KMS-11 (cell line): ENCODE data around the gene C19orf12.

Source experiments
- H2AFZ ChIP-seq: fragments of 200-600 bp; sonication (generic); 2 replicates; pipeline ENCODE4 v1.6.1; 2016; ENCODE audit warnings: antibody characterized with exemption, mixed run types, low read depth
- H3K27ac ChIP-seq: fragments of 200-600 bp; sonication (generic); 2 replicates; pipeline ENCODE4 v1.6.1; 2016; ENCODE audit warnings: mild to moderate bottlenecking, mixed run types
- H3K27me3 ChIP-seq: fragments of 200-600 bp; sonication (generic); 2 replicates; pipeline ENCODE4 v1.6.1; 2017; ENCODE audit warnings: mild to moderate bottlenecking, low read depth, mixed run types, moderate library complexity; ENCODE audit not compliant: insufficient read depth
- H3K36me3 ChIP-seq: fragments of 200-600 bp; sonication (generic); 2 replicates; pipeline ENCODE4 v1.6.1; 2017; ENCODE audit warnings: mild to moderate bottlenecking, mixed run types; ENCODE audit not compliant: insufficient read depth
- H3K4me1 ChIP-seq: fragments of 200-600 bp; sonication (generic); 2 replicates; pipeline ENCODE4 v1.6.1; 2016; ENCODE audit warnings: mild to moderate bottlenecking, low read depth, mixed run types; ENCODE audit not compliant: poor library complexity, severe bottlenecking
- H3K4me2 ChIP-seq: fragments of 200-600 bp; sonication (generic); 2 replicates; pipeline ENCODE4 v1.7.0; 2016; ENCODE audit warnings: mild to moderate bottlenecking, mixed run types
- H3K4me3 ChIP-seq: fragments of 200-600 bp; sonication (generic); IDR thresholded peaks from 2 replicates; pipeline ENCODE4 v1.6.1; 2017; ENCODE audit warnings: low read depth, low read length, mixed read lengths; ENCODE audit not compliant: insufficient read depth
- H3K79me2 ChIP-seq: fragments of 200-600 bp; sonication (generic); 2 replicates; pipeline ENCODE4 v1.6.1; 2016; ENCODE audit warnings: low read depth, mixed run types; ENCODE audit not compliant: insufficient read depth
- H3K9ac ChIP-seq: fragments of 200-600 bp; sonication (generic); 2 replicates; pipeline ENCODE4 v1.6.1; 2016; ENCODE audit warnings: mild to moderate bottlenecking, mixed run types
- H4K20me1 ChIP-seq: fragments of 200-600 bp; sonication (generic); 2 replicates; pipeline ENCODE4 v1.6.1; 2016; ENCODE audit warnings: mild to moderate bottlenecking, mixed run types; ENCODE audit not compliant: insufficient read depth
- TF ChIP-seq, protein P1 (sequence below): fragments of 200-600 bp; sonication (generic); conservative IDR thresholded peaks from 2 replicates; pipeline ENCODE4 v1.6.1; 2017; ENCODE audit warnings: low read depth, mild to moderate bottlenecking, antibody characterized with exemption, low read length, moderate library complexity, mixed read lengths

The C19orf12 gene

DNA sequence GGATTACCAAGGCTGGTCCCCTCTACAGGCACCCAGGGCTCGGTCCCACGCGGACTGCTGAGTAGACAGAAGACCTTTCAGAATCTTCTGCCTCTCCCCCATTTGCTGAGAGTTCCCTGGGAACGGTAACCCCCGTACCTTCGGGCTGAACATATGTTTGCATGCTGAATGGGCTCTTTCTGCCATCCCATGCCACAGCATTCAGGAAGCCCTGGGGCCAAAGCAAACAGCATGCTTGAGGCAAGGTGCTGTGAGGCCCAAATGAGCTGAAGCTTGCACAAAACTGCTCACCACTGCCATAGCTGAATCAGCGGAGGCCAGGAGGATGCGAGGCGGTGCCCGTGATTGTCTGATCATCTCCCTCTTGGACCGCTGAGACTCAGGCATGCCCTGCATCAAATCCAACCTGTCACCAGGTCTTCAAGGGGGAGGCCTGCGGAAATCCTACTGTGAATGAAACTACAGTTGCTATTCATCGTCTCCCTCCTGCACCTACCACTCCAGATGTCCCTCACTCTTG is 16.3 kb upstream of the C19orf12 start:
- Histone ChIP-seq H4K20me1 (no peaks in the 10 kb centered on the region), H3K36me3 (no peaks in the 10 kb centered on the region), H3K4me1 (no peaks in the 10 kb centered on the region), H3K27me3 (peaks cover 3% of the 10 kb centered on the region; the same call in 1 of the 2 replicates), H3K9ac (no peak overlapping the region), H3K27ac (no peak overlapping the region), H3K79me2 (no peaks in the 10 kb centered on the region), H3K4me2 (no peak overlapping the region), H3K4me3 (no peak overlapping the region), H2AFZ (no peak overlapping the region)
- TF ChIP-seq, protein P1, sequence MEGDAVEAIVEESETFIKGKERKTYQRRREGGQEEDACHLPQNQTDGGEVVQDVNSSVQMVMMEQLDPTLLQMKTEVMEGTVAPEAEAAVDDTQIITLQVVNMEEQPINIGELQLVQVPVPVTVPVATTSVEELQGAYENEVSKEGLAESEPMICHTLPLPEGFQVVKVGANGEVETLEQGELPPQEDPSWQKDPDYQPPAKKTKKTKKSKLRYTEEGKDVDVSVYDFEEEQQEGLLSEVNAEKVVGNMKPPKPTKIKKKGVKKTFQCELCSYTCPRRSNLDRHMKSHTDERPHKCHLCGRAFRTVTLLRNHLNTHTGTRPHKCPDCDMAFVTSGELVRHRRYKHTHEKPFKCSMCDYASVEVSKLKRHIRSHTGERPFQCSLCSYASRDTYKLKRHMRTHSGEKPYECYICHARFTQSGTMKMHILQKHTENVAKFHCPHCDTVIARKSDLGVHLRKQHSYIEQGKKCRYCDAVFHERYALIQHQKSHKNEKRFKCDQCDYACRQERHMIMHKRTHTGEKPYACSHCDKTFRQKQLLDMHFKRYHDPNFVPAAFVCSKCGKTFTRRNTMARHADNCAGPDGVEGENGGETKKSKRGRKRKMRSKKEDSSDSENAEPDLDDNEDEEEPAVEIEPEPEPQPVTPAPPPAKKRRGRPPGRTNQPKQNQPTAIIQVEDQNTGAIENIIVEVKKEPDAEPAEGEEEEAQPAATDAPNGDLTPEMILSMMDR, result no peak

DNA sequence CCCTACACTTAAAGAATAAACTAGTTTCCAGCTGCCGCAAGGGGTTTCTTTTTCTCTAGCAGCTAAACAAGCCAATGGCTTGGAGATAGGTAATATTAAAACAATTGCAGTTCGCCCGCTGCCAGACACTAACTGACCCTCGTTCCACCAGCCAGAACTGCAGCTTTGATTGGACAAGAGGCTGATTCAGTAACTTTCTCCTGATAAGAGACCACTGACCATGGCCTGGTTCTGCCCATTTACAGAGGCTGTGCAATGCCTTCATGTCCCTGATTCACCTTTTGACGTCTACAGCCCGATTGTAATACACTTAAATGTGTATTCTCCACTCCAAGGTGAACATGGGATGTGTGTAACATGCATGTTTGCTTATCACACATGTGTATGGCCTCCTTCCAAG is 12.8 kb upstream of the C19orf12 start:
- Histone ChIP-seq H3K9ac (no peak overlapping the region), H3K79me2 (no peaks in the 10 kb centered on the region), H2AFZ (no peak overlapping the region), H3K4me2 (no peak overlapping the region), H3K4me3 (no peak overlapping the region), H4K20me1 (no peaks in the 10 kb centered on the region), H3K27ac (no peak overlapping the region), H3K4me1 (no peaks in the 10 kb centered on the region), H3K27me3 (peaks cover 3% of the 10 kb centered on the region; the same call in 1 of the 2 replicates), H3K36me3 (no peaks in the 10 kb centered on the region)
- TF ChIP-seq, protein P1, result no peak

DNA sequence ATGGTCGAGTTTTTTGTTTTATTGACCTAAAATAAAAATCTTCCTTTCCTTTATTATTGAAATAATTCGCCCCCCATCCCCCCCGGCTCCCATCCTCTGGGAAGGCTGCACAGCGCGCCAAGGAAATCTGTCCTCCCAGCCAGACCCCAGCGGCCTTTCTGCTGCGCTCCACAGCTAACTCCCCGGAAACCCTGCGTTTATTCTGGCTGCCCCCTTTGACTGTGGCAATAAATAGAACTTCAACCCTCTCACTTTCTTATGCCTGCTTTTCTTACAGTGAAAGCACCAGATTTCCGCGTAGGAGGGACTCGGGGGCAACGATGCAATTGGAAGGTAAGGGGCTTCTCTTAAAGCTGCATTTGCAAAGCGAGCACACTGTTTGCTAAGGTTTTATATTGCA is 9.7 kb upstream of the C19orf12 start:
- no peak overlapping the region for H3K27ac ChIP-seq
- no peak overlapping the region for H3K4me3 ChIP-seq
- TF ChIP-seq, protein P1, result no peak
- H3K4me1 ChIP-seq, result no peaks in the 10 kb centered on the region
- H3K79me2 ChIP-seq, result no peaks in the 10 kb centered on the region
- H3K4me2 ChIP-seq, result no peak overlapping the region
- H3K9ac ChIP-seq, result no peak overlapping the region
- H3K36me3 ChIP-seq, result no peaks in the 10 kb centered on the region
- H3K27me3 ChIP-seq, result peaks cover 3% of the 10 kb centered on the region; the same call in 1 of the 2 replicates
- H2AFZ ChIP-seq, result no peak overlapping the region
- no peaks in the 10 kb centered on the region for H4K20me1 ChIP-seq

DNA sequence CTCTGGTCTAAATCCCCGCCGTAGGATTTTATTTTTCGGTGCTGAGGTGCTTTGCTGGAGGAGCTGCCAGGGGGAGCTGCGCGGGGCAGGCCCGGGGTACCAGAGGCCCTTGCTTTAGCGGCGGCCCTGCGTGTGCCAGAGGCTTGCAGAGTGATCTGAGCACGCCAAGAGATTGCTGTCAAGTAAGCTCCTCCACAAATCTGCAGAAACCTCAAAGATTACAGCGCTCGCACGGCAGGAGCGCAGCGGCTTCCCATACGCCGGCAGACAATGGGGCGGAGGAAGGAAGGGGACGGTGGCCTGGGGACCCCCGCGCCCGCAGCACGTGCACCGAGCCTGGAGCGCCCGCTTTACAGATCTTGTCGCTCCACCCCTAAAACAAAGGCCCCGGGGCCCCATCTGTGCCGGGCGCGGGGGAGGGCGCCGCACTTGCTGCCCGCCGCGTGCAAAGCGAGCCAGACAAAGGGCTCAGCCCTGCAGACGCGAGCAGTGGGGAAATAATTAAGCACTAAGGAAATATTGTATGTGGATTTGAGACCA is 9.1 kb upstream of the C19orf12 start:
- Histone ChIP-seq H3K79me2 (no peaks in the 10 kb centered on the region), H3K4me3 (no peak overlapping the region), H3K27ac (no peak overlapping the region), H3K9ac (no peak overlapping the region), H4K20me1 (no peaks in the 10 kb centered on the region), H3K4me1 (no peaks in the 10 kb centered on the region), H3K27me3 (peaks cover 3% of the 10 kb centered on the region; the same call in 1 of the 2 replicates), H3K4me2 (no peak overlapping the region), H3K36me3 (no peaks in the 10 kb centered on the region), H2AFZ (no peak overlapping the region)
- TF ChIP-seq, protein P1, result no peak
